Raji (cell line): Measurements from ENCODE around the gene PDE1C.

Source experiments
- POLR2A ChIP-seq: IDR thresholded peaks from 2 replicates; pipeline ENCODE4 v1.6.1; 2011; ENCODE audit warnings: low read depth, low read length, control low read depth; ENCODE audit not compliant: insufficient read depth

Gene PDE1C

GRCh38 chr7:32070406-32071360, at the start of gene PDE1C:
Gene PDE1C (minus strand): TSS chr7:32070407.
- TF ChIP-seq POLR2A: no peak

DNA sequence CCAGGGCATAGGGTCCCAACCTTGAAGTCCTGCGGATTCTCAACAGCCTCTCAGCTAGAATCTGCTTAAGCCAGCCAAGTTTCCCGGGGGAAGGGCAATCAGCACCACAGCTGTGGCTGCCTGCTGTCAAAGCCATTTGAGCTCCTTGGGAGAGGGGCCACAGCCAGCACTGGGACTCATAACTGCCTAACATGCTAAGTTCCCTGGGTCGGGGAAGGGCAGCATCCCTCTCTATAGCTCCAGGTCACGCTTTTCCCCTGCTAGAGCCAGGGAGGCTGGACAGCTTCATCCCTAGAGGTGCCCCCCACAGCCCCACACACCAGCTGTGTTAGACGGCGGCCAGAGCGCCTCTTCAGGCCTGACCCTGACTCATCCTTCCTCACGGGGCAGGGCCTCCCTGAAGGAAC, 49.6 kb upstream of the PDE1C start:
- no peak for TF ChIP-seq POLR2A

DNA sequence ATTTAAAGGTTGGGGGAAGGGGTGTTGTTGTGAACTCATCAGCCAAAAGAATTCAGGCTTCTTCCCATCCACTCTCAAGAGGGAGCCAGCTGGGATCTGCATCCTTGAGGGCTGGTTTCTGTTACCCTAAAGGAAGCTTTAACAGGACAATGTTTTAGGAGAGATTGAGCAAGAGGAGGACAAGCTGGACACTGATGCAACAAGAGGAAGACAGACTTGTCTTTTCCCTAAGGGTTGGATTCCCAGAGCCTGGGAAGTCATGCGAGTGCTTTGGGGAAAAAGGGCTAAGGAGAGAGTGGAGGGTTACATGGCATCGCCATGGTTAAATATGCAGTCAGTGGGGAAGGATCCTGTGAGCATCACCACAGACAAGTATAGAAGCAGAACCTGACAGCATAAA, 47.6 kb upstream of the PDE1C start:
- no peak for TF ChIP-seq POLR2A

- no peak for TF ChIP-seq POLR2A
Measured at GRCh38 chr7:32116436-32116835, 46.2 kb upstream of the PDE1C start.

GRCh38 chr7:32115831-32116230, 45.6 kb upstream of the PDE1C start:
- no peak for TF ChIP-seq POLR2A

GRCh38 chr7:32108651-32109050, 38.4 kb upstream of the PDE1C start:
- TF ChIP-seq POLR2A: no peak

GRCh38 chr7:32104766-32105165, 34.6 kb upstream of the PDE1C start:
- TF ChIP-seq POLR2A: no peak

DNA sequence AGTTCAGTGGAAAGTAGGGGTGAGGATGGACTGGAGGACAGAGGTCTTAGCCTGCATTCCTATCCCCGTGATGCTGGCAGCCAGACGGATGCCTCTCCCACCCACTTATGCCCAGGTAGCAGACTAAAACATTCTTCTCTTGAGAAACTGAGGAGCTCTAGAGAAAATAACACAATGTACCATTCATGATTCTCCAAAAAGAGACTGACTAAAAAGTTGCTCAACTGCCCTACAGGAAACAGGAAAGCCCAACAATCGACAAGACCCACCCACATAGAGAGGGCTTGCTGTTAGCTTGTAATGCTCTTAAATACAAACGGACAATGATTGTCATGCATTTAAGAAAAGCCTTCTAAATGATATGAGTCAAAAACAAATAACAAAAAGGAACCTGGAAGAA, 33.2 kb upstream of the PDE1C start:
- no peak for TF ChIP-seq POLR2A

DNA sequence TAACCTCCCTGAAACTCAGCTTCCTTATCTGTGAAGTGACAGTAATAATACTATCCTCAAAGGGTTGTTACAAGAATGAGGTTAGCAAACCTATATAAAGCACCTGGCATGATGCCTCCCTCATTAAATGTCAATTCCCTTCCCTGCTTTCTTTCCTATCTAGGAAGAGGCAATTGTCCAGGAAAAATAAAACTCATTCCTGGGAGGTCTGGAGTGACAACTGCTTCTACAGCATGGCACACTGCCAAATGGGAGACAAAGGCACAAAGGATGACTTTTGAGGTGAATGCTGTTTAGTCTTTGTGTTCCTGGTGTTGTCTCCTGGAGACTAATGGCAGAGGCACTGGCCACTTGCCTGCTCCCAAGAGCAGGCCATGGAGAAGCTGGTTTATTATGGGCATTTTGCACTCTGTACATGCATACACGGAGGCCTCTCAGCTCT, 32.2 kb upstream of the PDE1C start:
- TF ChIP-seq POLR2A: no peak

- no peak for TF ChIP-seq POLR2A
Measured at GRCh38 chr7:32100407-32100907, 30.2 kb upstream of the PDE1C start.

DNA sequence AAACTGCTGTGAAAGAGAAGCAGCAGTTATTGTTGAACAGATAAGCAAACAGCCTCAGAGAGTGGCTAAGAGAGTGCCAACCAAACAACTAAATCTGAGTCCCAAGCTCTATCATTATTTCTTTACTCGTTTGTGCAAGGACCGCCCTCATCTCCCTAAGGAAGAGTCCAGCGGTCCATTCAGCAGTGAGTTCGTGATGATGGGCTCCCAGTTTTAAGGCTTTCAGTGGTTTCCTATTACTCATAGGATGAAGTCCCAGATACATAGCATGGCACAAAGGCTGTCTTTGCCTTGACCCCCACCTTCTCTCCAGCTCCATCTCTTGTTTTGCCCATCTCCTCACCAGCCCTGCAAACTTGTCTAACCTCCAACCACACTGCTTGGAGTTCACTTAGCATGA, 24.3 kb upstream of the PDE1C start:
- TF ChIP-seq POLR2A: no peak

- TF ChIP-seq POLR2A: no peak
Measured at GRCh38 chr7:32093415-32094408, 23.5 kb upstream of the PDE1C start.

DNA sequence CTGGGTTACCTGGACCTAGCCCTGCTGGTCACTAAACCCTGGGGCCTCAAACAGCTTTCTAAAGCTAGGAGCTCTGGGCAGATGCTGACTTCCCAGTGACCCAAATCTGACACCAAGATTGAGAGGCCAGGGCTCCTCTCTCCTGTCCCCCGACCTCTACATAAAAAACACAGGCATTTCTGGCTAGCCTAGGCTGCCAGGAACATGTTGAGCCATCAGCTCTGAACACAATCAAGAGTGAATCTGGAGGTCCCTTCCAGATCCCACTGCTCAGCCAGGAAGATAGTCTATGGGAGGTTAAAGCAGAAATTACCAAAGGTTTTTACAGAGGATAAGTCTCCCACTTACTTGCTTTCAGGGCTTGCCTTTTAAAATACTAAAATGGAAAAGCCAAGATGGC, 22.1 kb upstream of the PDE1C start:
- no peak for TF ChIP-seq POLR2A

- no peak for TF ChIP-seq POLR2A
Measured at GRCh38 chr7:32091608-32092210, 21.5 kb upstream of the PDE1C start.

DNA sequence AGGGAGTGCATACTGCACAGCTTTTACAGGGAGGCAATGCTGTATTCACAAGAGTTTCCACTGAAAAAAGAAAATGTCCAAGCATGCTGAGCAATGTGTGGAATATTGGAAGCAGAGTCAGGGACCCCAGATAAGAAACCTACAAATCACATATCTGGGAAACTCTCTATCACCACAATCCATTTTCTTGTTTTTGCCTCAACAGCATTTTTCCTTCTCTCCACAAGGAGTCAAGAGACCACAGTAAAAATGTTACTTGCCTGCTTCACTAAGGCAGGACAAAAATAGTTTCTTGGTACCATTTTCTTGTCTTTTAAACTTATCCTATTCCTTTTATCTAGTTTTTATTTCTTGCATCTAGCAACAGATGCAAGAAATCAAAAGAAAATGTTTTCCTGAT, 19.5 kb upstream of the PDE1C start:
- TF ChIP-seq POLR2A: no peak
